ENCODE data around the gene ARSD.
"Not testable (repeated sequence)": the region's sequence is repeated elsewhere in the genome, so short reads cannot be mapped to it uniquely, and the experiment has no call there.

Gene ARSD

DNA sequence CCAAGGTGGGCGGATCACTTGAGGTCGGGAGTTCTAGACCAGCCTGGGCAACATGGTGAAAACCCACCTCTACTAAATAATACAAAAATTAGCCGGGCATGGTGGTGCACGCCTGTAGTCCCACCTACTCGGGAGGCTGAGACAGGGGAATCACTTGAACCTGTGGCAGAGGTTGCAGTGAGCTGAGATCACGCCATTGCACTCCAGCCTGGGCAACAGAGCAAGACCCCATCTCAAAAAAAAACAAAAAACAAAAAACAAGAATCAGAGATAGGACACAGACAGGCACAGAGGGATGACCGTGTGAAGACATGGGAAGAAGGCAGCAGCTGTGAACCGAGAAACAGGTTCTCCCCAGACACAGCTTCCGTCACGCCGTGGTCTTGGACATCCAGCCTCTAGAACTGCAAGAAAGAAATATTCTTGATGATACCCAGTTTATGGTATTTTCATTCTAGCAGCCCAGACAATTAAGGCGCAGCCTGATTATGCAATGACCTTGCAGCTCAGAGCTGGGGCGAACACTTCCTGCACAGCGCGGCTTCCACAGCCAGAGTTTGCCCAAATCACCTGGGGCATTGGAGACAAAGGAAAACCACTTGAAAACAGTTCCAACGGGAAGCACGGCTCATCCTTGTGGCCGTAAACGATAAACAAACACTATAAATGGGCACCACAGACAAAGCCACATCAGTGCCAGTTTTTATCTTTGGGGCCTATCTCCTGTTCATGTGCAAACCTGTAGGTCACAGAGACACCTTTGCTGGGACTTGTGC lies 4.2 kb upstream of the ARSD start:
- DNase-seq, result no peak

DNA sequence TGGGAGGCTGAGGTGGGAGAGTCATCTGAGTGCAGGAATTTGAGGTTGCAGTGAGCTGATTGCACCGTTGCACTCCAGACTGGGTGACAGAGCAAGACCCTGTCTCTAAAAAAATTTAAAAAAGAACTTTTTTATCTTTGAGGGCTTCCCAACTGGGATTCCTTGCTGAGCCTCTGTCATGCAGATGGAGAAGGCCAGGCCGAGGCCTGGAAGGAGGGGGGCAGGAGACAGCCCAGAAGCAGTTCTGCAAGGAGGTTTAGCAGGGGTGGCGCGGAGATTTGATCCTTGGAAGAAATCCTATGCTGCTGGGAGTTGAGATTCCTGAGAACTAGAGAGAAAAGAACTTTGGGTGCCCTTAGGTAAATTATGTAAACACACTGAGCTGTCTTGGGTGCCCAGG lies 2.5 kb upstream of the ARSD start:
- DNase-seq, result no peak

DNA sequence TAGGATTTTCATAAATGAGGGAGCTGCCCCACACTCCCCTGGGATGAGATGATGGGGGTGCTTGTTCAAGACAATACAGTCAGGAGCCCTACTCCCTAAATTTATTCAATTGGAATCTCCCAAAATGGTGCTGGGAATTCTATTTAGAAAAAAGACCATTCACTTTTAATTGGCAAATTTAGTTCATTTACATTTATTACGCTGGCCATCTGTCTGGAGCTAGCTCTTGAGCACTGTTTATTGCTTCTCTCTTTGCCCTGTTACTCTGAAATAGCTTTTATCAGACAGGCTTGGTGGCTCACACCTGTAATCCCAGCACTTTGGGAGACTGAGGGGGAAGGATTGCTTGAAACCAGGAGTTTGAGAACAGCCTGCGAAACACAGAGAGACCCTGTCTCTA lies 2.0 kb upstream of the ARSD start:
- DNase-seq, result no peak

DNA sequence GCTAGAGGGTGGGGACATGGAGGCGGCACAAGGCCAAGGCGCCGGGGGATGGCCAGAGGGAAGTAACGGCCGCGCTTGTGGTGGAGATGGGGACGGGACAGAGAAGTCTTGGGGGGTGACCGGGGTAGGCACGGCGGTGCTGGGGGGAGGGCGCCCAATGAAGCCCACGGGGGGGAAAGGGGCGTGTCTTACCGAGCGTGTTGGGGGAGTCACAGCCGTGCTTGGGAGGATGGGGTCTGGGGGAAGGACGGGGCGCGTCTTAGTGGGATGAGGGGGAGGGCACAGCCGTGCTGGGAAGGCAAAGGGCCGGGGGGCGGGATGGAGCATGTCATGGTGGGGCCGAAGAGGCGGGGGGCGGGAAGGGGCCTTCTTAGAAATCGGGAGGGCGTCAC lies 952 bp downstream of the ARSD start:
- peak; percentile 32 for DNase-seq

DNA sequence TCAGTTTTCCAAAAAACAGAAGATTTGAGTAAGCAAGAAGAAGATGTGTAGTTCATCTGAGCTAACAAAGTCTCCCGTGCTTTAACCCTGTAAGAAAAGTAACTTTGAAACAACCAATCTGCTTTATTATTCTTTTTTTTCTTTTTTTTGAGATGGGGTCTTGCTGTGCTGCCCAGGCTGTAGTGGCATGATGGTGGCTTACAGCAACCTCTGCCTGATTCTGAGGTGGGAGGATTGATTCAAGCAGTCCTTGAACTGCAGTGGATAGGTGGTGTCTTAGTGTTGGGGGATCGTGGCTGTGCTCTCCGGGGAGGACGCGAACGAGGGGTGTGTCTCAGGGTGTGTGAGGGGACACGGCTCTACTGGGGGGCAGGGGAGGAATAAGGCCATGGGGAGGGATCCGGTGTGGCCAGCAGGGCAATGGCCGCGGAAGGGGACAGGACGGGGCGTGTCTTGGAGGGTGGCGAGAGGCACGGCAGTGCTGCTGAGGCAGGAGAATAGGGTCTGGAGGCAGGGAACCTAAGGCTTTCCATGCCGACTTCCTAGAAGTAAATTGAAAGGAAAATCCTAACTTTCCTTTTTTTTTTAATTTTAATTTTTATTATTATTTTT lies 2.4 kb downstream of the ARSD start:
- no peak for DNase-seq

DNA sequence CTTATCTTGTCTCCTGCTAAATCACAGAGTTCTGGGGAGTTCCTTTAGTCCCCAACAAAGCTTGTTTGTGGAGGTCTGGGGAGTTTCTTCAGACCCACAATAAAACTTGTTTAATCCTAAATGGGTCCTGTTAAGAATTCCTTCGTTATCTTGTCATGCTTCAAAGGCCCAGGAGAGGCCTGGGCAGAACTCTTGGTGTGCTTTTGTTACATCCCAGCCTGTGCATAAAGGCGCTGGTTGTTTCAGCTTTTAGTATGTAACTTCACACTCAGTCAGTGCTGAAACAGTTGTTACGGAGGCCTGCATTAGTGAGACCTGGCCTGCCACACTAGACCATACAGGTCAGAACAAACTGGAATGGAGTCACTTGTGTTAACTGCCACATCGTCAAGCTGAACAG lies 2.9 kb downstream of the ARSD start:
- DNase-seq, result not testable (repeated sequence)

DNA sequence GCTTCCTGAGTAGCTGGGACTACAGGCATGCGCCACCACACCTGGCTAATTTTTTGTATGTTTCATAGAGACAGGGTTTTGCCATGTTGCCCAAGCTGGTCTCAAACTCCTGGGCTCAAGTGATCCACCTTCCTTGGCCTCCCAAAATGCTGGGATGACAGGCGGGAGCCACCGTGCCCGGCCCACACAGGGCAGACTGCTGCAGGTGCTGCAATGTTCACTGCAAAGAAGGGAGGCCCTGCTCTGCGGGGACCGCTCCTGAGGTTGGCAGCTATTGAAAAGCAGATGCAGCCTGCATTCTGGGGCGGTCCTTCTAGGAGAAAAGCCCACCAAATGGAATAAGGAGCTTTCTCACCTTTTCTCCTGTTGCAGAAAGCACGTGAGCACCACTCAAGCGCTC lies 5.0 kb downstream of the ARSD start:
- DNase-seq, result no peak

DNA sequence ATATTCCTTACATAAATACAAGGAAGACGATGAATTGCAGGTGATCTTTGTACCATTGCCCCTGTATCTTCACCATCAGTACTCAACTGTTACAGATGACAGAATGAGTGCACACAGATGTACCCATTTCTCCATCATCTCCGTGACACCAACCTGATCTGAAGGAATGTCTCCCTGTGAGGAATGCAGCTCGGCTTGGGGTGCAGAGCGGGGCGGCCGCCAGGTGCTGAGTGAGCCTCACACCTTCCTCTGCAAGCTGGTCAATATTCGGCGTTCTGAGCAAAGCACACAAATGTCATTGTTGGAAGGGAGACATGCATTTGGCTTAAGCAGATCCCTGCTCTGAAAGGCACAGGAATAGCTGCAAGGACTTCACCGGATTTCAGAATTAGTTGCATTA lies 7.4 kb downstream of the ARSD start:
- DNase-seq, result no peak

DNA sequence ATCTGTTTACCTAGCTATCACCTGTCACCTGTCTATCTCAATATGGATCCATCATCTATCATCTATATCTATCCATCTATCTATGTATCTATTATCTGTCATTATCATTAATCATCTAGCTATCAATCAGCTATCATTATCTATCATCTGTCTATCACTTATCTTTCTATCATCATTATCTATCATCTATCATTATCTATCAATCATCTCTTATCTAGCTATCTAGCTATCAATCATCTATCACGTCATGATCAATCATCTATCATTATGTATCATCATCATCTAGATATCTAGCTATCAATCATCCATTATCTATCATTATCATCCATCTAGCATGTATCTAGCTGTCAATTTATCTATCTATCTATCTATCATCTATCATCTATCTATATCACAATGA lies 7.9 kb downstream of the ARSD start:
- no peak for DNase-seq

DNA sequence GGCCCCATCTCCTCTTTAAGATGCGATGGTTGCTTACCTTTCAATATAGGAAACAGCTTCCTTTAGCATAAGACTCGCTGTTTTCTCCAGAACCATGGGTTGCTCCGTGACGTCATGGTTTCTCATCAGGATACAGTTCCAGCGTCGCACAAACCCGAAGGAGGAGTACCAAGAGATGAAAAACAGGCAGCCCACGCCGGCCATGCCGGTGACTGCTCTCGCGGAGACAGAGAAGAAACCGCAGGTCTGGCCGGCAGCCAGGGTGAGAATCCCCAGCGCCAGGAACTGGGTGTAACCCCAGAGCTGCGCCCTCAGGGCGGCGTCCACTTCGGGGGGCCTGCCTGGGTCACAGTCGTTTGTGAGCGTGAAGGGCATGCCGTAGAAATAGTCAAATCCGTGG lies 11.4 kb downstream of the ARSD start:
- no peak for DNase-seq

DNA sequence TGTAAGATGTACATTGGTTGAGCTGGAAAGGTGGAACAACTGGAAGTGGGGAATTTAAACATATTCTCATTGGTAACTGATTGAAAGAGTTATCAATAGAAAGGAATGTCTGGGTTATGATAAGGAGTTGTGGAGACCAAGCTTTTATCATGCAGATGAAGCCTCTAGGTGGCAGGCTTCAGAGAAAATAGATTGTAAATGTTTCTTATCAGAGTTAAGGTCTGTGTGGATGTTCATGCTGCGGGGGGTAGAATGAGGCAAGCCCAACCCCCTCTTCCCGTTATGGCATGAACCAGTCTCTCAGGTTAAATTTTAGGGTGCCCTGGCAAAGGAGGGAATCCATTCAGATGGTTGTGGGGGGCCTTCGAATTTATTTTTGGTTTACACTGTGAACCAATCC lies 16.0 kb downstream of the ARSD start:
- DNase-seq, result no peak

DNA sequence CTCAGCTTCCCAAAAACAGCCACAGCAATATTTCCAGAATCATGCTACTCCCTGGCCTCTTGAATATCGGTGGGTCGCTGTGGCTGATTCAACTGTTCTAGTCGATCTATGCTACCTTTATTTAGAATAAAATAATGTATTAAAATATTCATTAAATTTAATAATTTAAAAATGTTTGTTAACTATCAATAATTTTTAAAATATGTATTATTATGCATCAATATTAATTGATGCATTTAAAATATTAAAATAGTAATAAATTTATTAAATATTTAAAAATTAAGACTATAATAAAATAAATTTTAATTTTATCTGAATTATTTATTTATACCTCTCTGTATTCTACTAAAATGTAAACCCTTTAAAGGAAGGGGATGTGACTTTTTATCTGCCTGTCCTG lies 19.0 kb downstream of the ARSD start:
- DNase-seq, result no peak

DNA sequence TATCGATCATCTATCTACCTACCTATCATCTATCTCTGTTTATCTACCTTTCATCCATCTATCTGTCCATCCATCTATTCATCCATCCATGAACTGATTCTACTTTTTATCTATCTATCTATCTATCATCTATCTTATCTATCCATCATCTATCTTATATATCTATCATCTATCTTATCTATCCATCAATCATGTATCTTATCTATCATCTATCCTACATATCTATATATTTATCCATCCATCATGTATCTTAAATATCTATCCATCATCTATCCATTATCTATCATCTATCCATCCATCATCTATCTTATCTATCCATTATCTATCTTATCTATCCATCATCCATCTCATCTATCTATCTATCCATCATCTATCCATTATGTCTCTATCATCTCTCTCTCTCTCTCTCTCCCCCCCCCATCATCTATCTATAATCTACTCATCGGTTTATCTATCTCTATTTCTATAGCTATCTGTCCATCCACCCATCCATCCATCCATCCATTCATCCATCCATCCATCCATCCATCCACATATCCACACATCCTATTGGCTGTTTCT lies 20.9 kb downstream of the ARSD start:
- no peak for DNase-seq

DNA sequence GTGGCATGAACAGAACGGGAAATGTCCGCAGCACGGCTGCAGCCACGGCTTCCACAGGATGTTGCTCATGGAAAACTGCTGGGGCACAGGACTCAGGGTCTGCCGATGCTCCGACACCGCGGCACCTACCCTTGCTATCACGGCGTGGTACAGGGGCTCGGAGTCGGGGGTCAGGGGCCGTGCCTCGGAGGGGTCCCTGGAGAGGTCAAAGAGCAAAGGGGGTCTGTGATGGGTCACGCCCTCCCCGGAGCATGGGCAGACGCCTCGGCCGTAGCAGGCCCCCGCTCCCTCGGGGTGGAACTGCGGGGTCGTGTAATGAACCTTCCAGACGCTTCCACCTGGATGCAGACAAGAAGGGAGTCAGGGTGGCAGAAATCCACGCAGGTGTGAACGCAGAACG lies 21.8 kb downstream of the ARSD start:
- no peak for DNase-seq

DNA sequence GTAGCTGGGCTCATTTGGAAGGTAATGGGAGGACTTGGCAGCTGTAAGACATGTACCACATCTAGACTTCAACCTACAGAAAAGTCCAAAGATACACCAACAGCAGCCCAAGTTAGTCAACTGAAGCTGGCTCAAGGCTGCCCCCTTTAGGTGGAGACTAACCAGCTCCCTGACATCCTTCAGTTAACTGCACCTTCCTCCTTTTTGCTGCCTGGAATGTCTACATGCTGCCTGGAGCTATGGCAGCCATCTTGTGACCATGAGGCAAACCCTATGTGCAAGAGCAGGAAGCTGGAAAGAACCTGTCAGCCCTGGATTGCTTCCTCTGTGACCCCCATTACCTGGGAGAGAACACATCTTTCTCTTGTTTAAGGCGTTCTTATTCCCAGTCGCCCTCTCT lies 25.8 kb downstream of the ARSD start:
- no peak for DNase-seq

DNA sequence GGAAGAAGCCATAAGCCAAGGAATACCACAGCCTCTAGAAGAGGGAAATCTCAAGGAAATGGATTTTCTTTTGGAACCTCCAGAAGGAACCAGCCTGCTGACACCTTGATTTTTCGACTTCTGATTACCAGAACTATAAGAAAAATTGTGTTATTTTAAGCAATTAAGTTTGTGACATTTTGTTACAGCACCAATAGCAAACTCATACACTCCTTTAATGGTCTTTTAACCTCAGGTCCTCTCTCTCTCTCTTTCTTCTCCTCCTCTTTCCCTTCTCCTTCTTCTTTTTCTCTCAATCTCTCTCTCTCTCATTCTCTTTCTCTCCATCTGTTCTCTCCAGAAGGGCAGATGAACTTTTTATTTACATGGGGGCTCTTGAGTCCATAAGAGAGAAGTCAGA lies 26.3 kb downstream of the ARSD start:
- no peak for DNase-seq

DNA sequence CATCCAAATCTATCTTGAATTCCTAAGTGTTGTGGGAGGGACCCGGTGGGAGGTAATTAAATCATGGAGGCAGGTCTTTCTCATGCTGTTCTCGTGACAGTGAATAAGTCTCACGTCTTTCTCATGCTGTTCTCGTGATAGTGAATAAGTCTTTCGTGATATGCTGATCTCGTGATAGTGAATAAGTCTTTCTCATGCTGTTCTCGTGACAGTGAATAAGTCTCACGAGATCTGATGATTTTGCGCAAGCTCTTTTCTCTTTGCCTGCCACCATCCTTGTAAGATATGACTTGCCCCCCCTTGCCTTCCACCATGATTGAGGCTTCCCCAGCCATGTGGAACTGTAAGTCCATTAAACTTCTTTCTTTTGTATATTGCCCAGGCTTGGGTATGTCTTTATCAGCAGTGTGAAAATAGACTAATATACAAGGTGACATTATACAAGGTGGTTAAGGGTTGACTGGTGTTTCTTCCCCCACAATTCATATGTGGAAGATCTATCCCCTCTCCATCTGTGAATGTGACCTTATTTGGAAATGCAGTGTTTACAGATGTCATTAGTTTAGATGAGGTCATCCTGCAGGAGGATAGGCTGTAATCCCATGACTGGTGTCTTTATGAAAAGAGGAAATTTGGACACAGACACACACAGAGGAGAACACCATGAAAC lies 27.6 kb downstream of the ARSD start:
- no peak for DNase-seq

DNA sequence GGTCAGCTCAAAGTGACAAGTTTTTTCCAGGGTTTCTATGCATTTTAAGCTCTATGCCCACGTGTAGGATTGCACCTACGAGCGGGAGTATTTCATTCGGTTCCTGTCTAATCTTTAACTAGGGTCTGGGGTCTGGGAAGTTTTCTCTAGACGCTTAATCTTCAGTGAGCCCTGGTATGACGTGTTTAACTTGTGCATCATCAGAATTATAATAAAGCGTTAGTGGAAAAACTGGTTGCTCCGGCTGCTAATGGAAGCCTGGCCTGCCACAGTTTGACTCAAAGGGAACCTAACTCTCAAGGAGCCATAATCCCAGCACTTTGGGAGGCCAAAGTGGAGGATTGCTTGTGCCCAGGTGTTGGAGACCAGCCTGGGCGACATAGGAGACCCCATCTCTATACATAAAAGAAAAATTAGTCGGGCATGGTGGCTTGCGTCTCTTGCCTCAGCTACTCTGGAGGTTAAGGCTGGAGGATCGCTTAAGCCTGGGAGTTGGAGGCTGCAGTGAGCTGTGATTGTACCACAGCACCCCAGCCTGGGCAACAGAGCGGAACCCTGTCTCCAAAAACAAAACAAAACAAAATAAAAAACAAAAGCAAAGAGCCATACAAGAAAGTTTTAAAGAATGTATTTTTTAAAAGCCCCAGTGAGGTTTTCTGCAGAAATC lies 30.2 kb downstream of the ARSD start:
- no peak for DNase-seq

DNA sequence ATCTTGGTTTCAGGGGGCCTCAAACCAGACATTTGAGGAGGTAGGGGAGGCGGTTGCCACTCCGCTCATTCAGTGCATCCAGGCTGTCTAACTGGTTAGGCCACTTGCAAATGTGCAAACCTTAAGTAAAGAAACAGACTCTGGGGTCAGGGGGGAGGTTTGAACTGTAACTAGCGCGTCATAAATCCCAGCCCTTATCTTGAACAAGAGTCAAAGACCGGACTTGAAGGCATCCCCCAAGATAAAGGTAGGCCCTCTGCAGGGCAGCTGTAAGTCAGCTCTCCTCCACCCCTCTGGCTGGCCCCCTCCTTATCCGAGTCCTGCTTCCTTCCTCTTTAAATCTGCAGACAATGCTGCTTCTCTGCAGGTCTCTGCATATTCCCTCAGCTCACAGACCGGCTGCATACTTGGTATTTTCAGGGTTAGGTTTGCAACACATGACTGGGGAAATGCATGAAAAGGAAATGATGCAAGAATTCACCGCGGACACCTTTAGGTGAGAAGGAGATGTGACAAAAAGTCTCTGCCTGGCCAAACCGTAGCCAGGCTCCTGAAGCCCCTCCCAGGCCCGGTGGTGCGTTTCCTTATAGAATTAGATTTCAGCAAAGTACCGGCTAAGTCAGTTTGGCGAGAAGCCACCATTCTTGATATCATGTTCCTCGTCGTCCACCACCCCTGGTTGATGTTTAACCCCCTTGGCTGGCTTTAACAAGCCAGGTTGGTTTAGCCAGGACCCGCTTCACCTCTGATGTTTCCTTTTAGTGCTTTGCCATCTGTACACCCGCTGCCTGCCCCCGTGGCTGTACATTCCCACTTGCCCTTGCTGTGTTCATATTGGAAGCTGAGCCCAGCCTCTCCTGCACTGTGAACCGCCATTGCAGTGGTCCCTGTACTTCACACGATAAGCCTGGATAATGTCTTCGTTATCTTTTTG lies 31.2 kb downstream of the ARSD start:
- DNase-seq, result not testable (repeated sequence)

DNA sequence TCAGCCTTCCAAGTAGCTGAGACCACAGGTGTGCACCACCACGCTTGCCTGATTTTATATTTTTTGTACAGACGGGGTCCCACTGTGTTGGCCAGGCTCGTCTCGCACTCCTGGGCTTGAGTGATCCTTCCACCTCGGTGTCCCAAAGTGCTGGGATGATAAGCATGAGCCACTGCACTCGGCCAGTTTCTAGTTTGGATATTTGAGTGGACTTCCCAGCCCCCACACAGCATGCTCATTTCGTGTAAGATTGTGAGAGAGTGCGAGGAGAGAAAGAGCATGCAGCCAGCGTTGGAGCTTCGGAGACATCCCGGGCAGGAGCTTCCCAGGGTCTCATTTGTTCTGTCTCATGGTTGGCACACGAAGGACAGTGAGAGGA lies 31.8 kb downstream of the ARSD start:
- DNase-seq, result no peak

DNA sequence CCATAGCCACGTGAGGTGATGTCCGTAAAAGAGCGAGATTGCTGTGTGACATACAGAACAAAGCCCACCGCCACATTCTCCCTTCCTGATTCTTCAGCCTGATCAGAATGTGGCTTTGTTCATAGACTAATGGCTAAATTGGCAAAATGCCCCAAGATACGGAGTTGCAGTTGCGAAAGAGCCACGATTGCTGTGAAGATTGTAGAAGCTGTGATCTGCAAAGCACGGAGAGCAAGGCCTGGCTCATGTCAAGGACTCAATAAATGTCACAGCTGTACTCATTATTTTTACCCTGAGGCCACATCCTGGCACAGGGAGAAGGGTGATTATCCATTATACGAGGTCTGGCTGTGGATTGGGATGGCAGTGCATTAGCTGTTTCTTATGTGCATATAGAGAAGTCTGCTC lies 34.2 kb downstream of the ARSD start:
- no peak for DNase-seq

DNA sequence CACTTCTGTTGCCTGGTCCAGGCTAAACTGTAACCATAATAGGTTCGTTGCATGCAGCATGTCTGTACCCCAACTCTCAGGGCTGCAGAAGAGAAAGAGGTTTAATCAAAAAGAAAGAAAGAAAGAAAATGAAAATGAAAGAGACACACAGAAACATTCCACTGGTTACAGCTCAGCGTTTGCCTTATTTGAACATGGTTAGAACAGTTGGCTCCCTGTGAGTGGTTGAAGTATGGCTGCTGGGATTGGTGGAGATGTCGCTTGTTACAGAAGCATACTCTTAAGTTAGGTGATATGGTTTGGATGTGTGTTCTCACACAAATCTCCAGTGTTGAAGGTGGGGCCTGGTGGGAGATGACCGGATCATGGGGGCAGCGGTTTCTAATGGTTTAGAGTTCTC lies 36.3 kb downstream of the ARSD start:
- no peak for DNase-seq
